GM19438 (cell line): ENCODE measurements around the gene GRID1.

Source experiments
- ATAC-seq: cut with Tn5 transposase; IDR thresholded peaks from one replicate; pipeline ENCODE4 v1.9.1; 2021; ENCODE audit warnings: low read depth; ENCODE audit not compliant: unreplicated experiment

The GRID1 gene

GRCh38 chr10:86295791-86296190 lies 70.8 kb downstream of the GRID1 start:
- ATAC-seq = no peak

DNA sequence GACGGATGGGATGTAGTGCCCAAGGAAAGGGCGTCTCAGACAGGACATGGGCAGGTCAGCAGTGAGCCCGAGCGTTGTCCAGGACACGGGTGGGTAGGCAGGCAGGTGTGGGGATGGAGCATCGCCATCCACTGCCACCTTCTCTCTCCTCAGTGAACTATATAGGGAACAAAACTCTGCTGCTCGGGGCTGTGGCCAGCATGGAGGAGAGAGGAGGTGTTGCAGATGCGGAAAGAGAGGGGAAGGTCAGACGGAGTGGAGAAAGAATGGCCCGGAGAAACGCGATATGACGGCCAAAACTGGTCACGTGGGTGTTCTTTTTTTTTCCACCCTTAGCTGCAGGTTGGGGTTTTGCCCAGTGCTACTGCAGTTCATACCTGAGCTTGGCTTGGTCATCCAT lies 71.2 kb downstream of the GRID1 start:
- no peak for ATAC-seq

DNA sequence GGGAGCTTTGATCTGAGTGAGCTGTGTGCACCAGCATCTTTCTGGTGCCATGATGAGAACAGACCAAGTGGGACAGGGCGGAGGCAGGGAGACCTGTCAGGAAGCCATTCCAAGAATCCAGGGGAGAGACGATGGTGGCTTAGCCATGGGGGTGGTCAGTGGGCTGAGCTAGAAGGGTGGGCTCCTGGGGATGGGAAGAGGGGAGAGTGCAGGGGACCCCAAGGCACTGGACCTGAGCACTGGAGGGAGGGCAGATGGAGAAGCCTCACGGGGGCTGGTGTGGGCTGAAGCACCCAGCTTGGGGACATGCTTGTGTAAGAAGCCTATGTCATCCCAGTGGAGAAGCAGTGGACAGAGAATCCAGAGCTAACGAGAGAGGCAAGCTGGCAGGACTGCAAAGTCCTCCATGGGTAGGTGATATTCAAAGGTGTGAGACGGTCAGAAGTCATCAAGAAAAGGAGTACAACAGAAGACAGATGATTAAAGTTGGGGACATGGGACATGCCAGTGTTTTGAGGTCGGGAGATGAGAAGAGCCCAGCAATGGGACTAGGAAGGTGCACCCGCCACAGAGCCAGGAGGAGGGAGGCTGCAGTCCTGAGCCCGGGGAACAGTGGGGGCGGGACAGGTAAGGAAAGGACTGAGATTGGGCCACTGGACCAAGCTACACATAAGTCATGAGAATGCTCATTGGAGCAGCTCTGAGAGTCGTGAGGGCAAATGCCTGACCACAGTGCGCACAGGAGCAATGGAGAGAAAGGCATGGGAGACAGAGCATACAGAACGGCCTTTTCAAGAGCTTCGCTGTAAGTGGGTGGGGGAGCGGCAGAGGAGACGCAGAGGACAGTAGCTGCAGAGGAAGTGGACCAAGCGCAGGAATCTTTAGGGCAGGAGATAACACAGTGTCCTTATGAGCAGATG lies 72.0 kb downstream of the GRID1 start:
- no peak for ATAC-seq

- ATAC-seq = no peak
These were observed 73.2 kb downstream of the GRID1 start for GRCh38 chr10:86293396-86293791.

DNA sequence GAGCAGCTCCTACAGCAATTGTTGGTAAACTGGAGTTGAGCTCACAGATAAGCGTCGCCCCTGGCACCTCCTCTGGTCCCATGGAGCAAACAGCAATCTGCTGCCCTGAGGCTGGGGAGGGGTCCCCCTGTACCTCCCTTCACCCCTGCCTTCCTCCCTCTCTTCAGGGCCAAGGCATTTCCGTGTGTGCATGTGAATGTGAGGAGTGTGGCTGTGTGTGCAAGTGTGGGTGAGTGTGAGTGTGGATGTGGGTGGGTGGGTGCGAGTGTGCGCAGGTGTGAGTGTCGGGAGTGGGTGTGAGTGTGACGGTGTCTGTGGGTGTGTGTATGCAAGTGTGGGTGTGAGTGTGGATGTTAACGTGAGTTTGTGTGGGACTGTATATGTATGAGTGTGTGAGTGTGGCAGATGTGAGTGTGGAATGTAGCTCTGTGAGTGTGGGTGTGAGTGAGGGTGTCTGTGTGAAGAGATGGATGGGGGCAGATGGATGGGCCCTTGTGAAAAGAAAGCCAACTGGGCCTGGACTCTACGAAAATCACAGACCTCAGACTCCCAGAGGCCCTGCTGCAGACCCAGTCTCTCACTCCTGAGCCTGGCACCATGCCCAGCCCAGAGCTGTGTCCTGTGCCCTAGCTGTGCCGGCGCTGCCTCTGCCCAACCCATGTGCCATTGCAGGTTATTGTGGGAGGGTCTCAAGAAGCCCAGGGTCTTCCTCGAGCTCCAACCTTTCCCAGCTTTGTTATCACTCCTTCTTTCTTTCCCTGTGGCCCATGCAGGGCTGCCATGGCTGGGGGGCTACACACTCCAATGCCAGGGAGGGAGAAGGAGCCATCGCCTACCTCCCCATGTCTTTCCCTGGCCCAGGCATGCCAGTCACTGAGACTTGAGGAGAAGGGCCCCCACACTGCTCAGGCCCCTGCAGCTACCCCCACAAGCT lies 73.9 kb downstream of the GRID1 start:
- no peak for ATAC-seq

DNA sequence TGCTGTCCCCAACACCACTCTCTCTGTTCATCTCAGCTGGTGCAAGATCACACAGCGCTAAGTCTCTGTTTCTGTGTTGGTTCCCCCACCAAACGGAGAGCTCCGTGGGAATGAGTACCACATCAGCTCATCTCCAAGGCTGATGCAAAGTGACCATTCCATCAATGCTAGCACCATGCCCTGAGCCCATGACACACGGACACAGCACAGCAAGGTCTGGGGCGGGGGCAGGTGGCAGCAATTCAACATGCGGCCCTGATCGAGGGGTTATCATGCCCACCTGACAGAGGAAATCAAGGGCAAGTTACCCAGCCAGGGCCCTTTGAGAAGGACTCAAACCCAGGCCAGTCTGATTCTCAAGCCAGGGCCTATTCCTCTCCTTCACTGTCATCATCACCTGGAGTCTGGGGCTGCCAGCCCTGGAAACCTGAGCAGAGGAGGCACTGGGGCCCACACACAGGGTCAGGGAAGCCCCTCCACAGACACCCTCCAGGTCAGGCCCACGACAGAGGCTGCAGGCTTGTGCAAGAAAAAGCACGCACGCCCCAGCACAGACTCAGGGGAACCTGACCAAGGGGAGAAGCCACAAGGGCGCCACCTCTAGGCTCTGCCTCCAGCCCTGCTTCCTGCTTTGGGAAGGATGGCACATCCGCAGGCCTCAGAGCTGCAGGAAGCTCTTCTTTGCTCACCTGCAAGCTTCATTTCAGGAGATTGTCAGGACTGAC lies 74.8 kb downstream of the GRID1 start:
- no peak for ATAC-seq

DNA sequence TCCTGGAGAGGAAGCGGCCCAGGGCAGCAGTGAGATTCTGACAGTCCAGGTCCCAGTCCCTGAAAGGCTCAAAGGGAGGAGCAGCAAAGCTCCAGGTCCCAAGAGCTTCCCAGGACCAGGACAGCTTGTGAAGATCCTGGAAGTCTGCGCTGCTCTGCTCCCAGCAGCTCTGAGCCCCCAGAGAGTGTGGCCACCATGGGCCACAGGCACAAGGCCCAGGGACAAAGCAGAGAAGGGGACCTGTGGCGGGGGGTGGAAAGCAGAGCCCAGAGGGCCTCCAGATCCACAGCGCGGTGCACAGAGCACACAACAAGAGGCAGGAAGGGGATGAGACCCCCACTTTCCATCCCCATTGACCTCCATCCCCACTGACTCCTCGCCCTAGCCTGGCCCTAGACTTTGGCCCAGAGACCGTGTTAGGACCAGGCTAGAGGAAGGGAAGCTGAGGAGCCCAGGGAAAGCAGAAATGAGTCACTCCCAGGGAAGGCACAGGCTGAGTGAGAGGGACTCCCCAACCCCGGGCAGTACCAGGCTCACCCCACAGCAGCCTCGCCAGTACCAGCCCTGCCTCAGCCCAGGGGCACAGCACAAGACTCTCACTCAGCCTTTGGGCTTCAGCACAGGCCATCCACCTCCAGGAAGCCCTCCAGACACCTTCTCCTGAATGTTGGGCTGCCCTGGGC lies 75.5 kb downstream of the GRID1 start:
- ATAC-seq = no peak

- ATAC-seq = no peak
These were observed 77.1 kb downstream of the GRID1 start for GRCh38 chr10:86289577-86289868.

- no peak for ATAC-seq
These were observed 77.7 kb downstream of the GRID1 start for GRCh38 chr10:86288695-86289576.

- ATAC-seq = no peak
These were observed 78.5 kb downstream of the GRID1 start for GRCh38 chr10:86287966-86288579.

- ATAC-seq = no peak
These were observed 79.3 kb downstream of the GRID1 start for GRCh38 chr10:86287110-86287793.

DNA sequence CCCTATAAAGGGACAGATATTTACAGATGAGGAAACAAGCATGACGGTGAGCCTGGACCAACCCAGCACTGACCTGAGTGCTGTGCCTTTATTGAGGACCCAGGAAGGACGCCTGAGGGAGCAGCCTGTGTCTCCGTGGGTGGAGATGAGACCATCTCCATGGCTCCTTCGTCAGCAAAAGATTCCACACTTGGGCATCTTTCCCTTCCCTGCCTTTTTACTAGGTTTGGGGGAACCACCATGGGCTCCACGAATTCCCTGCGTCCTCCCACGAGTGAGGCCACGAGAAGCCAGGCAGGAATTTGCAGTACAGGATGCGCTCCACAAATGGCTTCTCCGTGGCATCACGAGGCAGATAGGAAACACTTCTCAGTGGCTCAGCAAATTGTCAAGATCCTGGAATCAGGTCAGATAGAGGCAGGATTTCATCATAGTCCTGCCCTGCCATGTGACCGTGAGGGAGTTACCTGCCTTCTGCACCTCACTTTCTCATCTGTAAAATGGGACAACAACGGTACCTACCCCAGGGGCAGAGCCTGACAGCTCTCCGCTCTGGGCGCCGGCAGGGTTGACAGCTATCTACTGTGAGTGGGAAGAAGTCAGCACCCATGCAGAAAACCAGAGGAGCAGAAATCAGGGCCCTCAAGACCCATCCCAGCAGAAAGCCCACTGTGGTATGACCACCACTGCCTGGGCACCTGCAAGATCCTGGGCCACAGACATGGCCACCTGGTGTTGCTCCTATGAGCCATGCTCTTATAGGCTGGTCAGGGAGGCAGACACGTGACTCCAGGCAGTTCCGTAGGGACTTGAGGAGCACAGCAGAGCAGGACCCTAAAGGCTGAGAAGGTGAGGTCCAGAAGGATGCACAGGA lies 80.1 kb downstream of the GRID1 start:
- ATAC-seq = no peak

DNA sequence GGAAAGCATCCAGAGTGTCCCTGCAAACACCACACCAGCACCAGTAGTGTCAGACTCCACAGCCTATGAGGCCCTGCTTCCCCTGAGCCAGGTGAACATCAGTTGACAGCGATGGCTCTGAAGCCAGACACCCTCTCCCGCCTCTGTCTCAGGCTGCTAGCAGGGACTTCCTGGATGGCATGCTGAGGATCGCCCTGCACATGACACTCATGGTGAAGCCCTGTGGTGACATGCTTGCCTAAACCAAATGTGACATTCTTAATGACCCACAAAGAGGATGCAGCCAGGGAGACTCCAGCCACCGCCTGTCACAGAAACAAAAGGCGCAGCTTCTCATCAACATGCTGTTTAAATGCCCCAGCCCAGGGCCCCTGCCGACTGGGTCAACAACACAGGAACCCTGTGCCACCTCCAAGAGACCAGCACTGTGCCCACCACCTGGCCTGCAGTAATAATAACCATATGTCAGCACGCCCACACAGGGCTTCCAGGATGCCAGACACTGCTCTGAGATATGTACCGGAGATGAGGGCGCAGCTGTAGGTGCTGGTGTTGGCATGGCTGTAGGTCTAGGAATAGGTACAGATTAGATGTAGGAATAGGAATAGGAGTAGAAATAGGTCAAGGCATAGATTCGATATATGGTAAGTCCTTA lies 81.3 kb downstream of the GRID1 start:
- ATAC-seq = no peak

- no peak for ATAC-seq
These were observed 82.1 kb downstream of the GRID1 start for GRCh38 chr10:86284355-86285105.

GRCh38 chr10:86283466-86284287 lies 82.9 kb downstream of the GRID1 start:
- no peak for ATAC-seq
